ENCODE results near the gene MAST1.

- TF ChIP-seq CTCF (IDR thresholded peaks at IDR 0.05) (no peak), POLR2A (IDR thresholded peaks at IDR 0.05) (no peak)
Observed at GRCh38 chr19:12871681-12872080, 33.4 kb downstream of the MAST1 start.

All from thyroid gland (tissue), 4 donors.